T-helper 17 cell (primary cell): ENCODE measurements around the gene PPP1R9A. TPM values are rescaled to one million over a fixed set of nuclear protein-coding genes. Genes with fewer than 3 reads are reported as not detected.

Experiments
- ATAC-seq: fragments of 150-1000 bp; cut with Tn5 transposase; 2 replicates; pipeline ENCODE4 v1.10.0; 2021; ENCODE audit warnings: mild to moderate bottlenecking, moderate library complexity
- DNase-seq, 3 donors: peaks; one replicate each; pipeline versions ENCODE4 v3.0.0 to v3.0.0-alpha.2; 2020 to 2021
- H3K9me3 ChIP-seq: one replicate; pipeline ENCODE4 v1.7.0; 2013; ENCODE audit warnings: low read length, mild to moderate bottlenecking; ENCODE audit not compliant: control insufficient read depth, poor library complexity, severe bottlenecking
- H3K27ac Mint-ChIP-seq: one replicate; pipeline ENCODE4 v1.8.0; 2022; ENCODE audit warnings: mild to moderate bottlenecking, moderate library complexity, mixed read lengths
- H3K27me3 Mint-ChIP-seq: one replicate; pipeline ENCODE4 v1.8.0; 2022; ENCODE audit warnings: mixed read lengths
- H3K36me3 Mint-ChIP-seq: one replicate; pipeline ENCODE4 v1.8.0; 2022; ENCODE audit warnings: low read depth, mixed read lengths
- H3K4me1 Mint-ChIP-seq: one replicate; pipeline ENCODE4 v1.8.0; 2022; ENCODE audit warnings: mild to moderate bottlenecking, mixed read lengths
- H3K4me3 Mint-ChIP-seq: one replicate; pipeline ENCODE4 v1.8.0; 2022; ENCODE audit warnings: mild to moderate bottlenecking, moderate library complexity, mixed read lengths
- total RNA-seq, 4 donors: library from RNA in 2 of 4; stranded (reverse) in 2 of 4; gene quantifications; one replicate each; pipeline ENCODE4 v1.2.3 and lab custom pipeline; 2022 to 2026

The PPP1R9A gene
- total RNA-seq, 2 donors from 2014 or later: 0.02 to 0.08 TPM

DNA sequence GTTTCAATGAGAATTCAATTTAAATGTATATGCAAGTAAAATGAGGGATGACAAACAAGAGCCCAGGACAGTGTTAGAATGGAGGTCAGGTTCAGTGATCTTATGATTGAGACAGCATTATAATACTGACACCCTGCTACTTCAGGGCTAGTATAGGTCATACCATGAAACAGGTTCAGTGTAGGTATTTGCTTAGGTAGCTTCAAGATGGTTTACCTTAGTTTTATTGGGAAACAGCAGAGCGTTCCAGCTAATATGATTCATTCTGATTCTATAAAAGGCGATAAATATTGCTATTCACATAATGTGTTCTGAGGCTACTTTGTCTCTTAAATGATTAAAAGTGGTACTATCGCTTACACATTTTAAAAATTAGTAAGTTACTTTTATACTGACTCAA, 203.3 kb downstream of the PPP1R9A start:
- no peak overlapping the region for H3K27ac Mint-ChIP-seq
- H3K27me3 Mint-ChIP-seq: peaks cover 14% of the 10 kb centered on the region
- no peaks in the 10 kb centered on the region for H3K9me3 ChIP-seq
- no peaks in the 10 kb centered on the region for H3K4me1 Mint-ChIP-seq
- ATAC-seq: no peak
- no peaks in the 10 kb centered on the region for H3K36me3 Mint-ChIP-seq
- DNase-seq: no peak
- no peak overlapping the region for H3K4me3 Mint-ChIP-seq

DNA sequence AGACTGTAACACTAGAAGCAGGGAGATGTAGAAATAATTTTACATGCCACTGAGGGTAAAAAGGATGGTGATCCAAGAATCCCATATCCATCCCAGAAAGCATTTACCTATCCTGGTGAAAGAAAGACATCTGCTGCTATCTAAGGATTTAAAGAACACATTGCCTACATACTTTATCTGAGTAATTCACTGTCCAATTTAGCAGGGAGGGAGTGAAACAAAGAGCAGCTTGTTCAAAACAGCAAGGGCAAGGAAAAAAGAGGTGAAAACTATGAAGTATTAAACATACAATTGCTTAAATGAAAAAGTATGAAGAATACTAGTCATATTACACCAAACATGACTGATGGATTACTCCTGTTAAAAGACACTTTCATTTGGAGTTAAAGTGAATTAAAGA, 206.2 kb downstream of the PPP1R9A start:
- DNase-seq (no peak), ATAC-seq (no peak)
- no peaks in the 10 kb centered on the region for H3K9me3 ChIP-seq
- no peaks in the 10 kb centered on the region for H3K4me1 Mint-ChIP-seq
- H3K27me3 Mint-ChIP-seq: peaks cover 16% of the 10 kb centered on the region
- no peak overlapping the region for H3K27ac Mint-ChIP-seq
- H3K36me3 Mint-ChIP-seq: no peaks in the 10 kb centered on the region
- no peak overlapping the region for H3K4me3 Mint-ChIP-seq

DNA sequence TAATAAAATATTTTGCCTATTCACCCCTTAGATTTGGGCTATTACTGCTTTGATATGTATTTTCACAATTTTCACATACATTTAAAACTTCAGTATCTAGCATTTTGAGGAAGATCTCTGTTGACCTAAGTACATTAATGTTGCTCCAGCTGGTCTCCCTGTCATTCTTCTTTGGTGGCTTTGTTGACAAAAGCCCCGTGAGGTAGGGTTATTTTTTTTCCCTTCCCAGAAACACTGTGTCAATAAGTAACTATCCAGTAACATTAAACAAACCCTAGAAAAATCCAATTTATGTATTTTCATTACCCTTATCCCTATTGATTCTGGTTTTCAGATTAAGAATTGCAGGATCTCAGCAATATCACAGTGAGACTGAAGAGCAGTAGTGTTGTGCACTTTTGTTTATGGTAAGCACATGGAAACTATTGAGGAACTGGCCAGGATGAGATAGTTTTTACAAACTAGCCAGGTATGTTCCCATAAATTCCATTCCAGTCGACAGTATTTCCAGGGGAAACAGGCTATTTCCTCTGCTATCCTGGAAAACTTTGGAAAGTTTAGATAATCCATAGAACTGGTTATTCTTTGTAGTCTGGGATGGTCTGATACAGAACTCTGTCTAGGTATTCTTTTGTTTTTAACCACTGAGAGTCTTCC, 218.8 kb downstream of the PPP1R9A start:
- no peak for ATAC-seq
- Mint-ChIP-seq H3K4me3 (no peak overlapping the region), H3K36me3 (no peaks in the 10 kb centered on the region), H3K27ac (no peak overlapping the region), H3K4me1 (no peaks in the 10 kb centered on the region), H3K27me3 (no peaks in the 10 kb centered on the region)
- H3K9me3 ChIP-seq: no peaks in the 10 kb centered on the region
- DNase-seq: no peak

DNA sequence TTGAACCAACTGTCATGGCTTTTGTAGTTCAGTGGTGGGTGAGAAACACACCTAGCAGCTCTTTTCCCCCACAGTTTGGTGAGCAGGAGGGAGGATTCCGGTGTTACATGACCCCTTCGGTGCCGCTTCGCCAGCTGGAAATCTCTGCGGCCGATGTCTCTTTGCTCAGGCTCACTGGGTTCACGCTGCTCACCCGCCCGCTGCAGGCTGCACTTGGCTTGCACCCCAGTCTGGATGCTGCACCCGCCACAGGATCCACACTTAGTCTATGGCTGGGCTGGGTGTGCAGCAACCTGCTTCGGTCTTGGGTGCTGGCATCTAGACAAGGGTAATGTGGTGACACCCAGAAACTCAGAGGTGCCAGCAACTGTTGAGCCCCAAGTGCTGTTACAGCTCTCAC, 225.1 kb downstream of the PPP1R9A start:
- no peak for ATAC-seq
- no peak for DNase-seq
- H3K4me3 Mint-ChIP-seq: no peak overlapping the region
- no peak overlapping the region for H3K27ac Mint-ChIP-seq
- H3K27me3 Mint-ChIP-seq: no peaks in the 10 kb centered on the region
- H3K36me3 Mint-ChIP-seq: no peaks in the 10 kb centered on the region
- H3K4me1 Mint-ChIP-seq: no peaks in the 10 kb centered on the region
- peaks cover 3% of the 10 kb centered on the region for H3K9me3 ChIP-seq

DNA sequence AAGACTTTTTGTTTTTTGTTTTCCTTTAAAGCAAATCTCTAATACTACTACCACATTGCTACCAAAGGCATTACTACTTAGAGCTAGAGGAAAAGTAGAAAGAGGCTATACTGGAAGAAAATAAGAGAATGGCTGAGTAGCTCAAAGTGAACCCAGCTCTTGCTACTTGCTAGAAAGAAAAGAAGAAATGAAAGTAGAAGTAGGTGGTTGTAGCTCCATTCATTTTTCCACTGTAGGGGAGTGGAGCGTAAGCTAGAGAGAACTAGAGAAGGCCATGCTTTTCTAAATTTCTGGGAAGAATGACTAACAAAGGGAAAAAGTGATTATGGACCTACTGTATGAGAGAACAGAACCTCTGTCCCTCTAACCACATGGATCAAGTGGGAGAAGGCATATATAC, 232.5 kb downstream of the PPP1R9A start:
- ATAC-seq (no peak), DNase-seq (no peak)
- H3K9me3 ChIP-seq: peaks cover 1% of the 10 kb centered on the region
- Mint-ChIP-seq H3K4me3 (no peak overlapping the region), H3K36me3 (no peaks in the 10 kb centered on the region), H3K27ac (no peak overlapping the region), H3K4me1 (no peaks in the 10 kb centered on the region), H3K27me3 (no peaks in the 10 kb centered on the region)

DNA sequence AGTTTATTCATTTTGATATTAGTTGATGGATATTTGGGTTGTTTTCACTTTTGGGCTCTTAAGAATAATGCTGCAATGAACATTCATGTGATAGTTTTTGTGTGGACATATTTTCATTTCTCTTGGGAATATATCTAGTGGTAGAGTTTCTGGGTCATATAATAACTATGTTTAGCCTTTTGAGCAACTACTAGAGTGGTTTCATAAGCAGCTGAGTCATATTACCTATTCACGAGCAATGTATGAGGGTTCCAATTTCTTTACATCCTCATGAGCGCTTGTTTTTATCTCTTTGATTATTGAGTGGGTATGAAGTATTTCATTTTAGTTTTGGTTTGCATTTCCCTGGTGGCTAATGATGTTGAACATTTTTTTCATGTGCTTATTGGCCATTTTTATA, 234.4 kb downstream of the PPP1R9A start:
- no peak for DNase-seq
- no peaks in the 10 kb centered on the region for H3K9me3 ChIP-seq
- Mint-ChIP-seq H3K27me3 (no peaks in the 10 kb centered on the region), H3K36me3 (no peaks in the 10 kb centered on the region), H3K4me3 (no peak overlapping the region), H3K4me1 (no peaks in the 10 kb centered on the region), H3K27ac (no peak overlapping the region)
- ATAC-seq: no peak

DNA sequence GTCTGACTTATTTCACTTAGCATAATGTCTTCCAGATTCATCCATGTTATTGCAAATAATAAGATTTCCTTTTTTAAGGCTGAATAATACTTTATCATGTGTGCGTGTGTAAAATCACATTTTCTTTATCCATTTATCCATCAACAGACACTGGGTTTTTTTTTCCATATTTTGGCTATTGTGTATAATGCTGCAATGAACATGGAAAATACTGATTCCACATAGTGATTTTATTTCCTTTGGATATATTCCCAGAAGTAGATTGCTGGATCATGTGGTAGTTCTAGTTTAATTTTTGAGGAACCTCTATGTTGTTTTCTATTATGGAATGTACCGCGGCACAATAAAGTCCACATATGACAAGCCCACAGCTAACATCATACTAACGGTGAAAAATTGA, 236.9 kb downstream of the PPP1R9A start:
- Mint-ChIP-seq H3K27me3 (no peaks in the 10 kb centered on the region), H3K36me3 (no peaks in the 10 kb centered on the region), H3K4me1 (no peaks in the 10 kb centered on the region), H3K27ac (no peak overlapping the region), H3K4me3 (no peak overlapping the region)
- H3K9me3 ChIP-seq: no peaks in the 10 kb centered on the region
- ATAC-seq (no peak), DNase-seq (no peak)

DNA sequence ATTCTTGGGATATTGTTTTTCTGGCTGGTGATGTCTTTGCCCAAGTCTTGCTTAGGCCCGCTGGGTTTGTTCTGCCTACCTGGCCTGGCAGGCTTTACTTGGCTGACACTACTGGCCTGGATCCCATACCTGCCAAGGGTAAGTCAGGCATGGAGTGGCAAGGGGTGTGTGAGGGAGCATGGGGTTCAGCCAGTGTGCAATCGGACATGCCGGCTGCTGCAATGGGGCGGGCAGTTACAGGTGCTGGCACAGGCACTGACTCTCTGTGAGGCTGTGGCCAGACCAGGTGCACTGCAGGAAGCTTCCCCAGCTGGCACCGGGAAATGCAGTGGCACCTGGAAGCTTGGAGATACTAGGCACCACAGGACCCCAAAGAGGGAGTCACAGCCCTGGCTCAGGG, 248.6 kb downstream of the PPP1R9A start:
- Mint-ChIP-seq H3K4me3 (no peak overlapping the region), H3K36me3 (no peaks in the 10 kb centered on the region), H3K4me1 (no peaks in the 10 kb centered on the region), H3K27me3 (no peaks in the 10 kb centered on the region), H3K27ac (no peak overlapping the region)
- no peaks in the 10 kb centered on the region for H3K9me3 ChIP-seq
- DNase-seq (no peak), ATAC-seq (no peak)

DNA sequence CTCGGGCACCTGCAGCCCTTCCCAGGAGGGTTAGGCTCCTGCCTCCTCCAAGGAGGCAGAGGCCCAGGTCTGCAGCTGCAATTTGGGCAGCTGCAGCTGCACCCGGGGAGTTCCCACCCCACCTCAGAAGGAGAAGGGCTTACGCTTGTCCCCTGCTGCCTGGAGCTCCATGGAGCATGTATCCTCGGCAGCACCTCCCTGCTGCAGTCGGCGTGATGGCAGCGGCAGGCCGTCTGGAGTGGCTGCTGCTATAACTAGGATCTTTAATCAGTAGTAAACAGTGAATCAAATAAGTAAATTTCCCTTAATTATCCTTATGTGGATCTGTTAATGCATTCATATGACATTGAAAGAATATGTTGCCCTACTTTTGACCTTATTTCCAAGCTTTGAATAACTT, 250.0 kb downstream of the PPP1R9A start:
- no peaks in the 10 kb centered on the region for H3K36me3 Mint-ChIP-seq
- H3K27me3 Mint-ChIP-seq: no peaks in the 10 kb centered on the region
- no peak overlapping the region for H3K27ac Mint-ChIP-seq
- no peaks in the 10 kb centered on the region for H3K4me1 Mint-ChIP-seq
- H3K4me3 Mint-ChIP-seq: no peak overlapping the region
- ATAC-seq (no peak), DNase-seq (no peak)
- no peaks in the 10 kb centered on the region for H3K9me3 ChIP-seq

DNA sequence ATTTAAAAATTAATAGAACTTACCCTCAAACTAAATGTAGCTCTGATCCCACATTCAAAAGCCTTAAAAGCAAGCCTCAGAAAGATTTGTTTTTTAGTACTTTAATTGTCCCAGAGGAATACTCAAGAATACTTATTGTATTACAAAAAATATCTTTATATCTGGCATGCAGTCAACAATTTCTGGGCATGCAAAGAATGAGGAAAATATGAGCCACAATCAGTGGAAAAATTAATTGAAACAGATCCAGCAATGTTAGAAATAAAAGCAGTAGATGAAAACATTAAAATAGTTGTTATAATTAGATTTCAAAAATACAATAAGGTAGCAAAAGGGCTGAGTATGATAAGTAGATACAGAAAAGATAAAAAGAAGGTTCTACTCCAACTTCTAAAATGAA, 262.3 kb downstream of the PPP1R9A start:
- DNase-seq: no peak
- Mint-ChIP-seq H3K4me1 (no peaks in the 10 kb centered on the region), H3K27me3 (peaks cover 8% of the 10 kb centered on the region), H3K27ac (no peak overlapping the region), H3K36me3 (no peaks in the 10 kb centered on the region), H3K4me3 (no peak overlapping the region)
- ATAC-seq: no peak
- no peaks in the 10 kb centered on the region for H3K9me3 ChIP-seq

DNA sequence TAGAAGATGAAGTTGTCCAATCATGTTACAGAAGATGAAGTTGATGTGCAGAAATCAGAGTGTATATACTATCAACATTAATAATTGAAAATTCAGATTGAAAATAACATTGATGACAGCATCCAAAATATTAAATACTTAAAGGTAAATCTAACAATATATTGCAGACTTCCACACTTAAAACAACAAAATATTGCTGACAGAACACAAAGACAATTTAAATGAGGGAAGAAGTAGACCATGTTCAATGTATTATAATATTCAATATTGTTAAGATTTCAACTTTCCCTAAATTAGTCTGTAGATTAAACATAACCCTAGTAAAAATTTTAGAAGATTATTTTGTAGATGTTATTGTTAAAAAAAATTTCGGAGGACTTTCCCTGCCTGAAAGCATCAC, 265.0 kb downstream of the PPP1R9A start:
- ATAC-seq: no peak

DNA sequence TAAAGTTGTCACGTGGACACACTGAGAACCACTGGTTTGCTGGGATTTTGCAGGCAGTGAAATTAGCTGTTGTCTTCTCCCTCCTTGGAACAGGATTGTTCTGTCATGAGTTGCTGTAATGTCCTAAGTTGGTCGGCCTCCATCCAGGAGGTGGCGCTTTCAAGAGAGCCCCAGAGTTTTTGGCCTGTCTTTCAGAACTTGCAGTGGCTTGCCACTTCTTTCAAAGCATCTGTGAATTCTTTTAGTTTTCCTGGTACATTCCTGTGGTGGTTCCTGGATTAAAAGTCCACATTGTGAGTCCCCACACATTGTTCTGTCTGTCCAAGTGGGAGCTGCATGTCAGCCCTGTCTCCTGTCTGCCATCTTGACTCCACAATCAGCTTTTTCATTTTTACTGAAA, 283.1 kb downstream of the PPP1R9A start:
- H3K27ac Mint-ChIP-seq: no peak overlapping the region
- peaks cover 2% of the 10 kb centered on the region for H3K36me3 Mint-ChIP-seq
- H3K9me3 ChIP-seq: no peaks in the 10 kb centered on the region
- H3K4me3 Mint-ChIP-seq: no peak overlapping the region
- ATAC-seq (no peak), DNase-seq (no peak)
- no peaks in the 10 kb centered on the region for H3K4me1 Mint-ChIP-seq
- H3K27me3 Mint-ChIP-seq: no peaks in the 10 kb centered on the region

More for the DNA sequence above, 265.0 kb downstream of the PPP1R9A start:
- DNase-seq: no peak
- no peaks in the 10 kb centered on the region for H3K36me3 Mint-ChIP-seq
- no peak overlapping the region for H3K4me3 Mint-ChIP-seq
- H3K9me3 ChIP-seq: no peaks in the 10 kb centered on the region
- no peaks in the 10 kb centered on the region for H3K4me1 Mint-ChIP-seq
- H3K27me3 Mint-ChIP-seq: peaks cover 8% of the 10 kb centered on the region
- no peak overlapping the region for H3K27ac Mint-ChIP-seq

DNA sequence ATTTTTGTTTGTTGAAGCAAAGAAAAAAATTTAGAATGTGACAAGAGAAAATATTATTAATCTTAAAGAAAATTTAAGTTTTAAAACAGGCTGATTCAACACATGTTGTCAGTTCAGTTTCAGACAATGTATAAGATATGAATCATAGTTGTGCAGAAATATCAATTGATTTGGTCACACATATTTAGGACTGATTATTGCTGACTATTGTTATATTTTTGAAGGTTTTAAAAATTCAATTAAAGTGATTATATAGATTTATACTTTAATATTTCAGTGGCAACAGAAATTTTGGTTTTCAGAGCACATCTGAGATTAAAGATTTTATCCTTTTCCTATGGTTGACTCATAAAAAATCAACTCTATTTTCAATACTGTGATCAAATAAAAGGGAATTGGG, 284.4 kb downstream of the PPP1R9A start:
- DNase-seq (no peak), ATAC-seq (no peak)
- peaks cover 2% of the 10 kb centered on the region for H3K36me3 Mint-ChIP-seq
- no peaks in the 10 kb centered on the region for H3K9me3 ChIP-seq
- no peak overlapping the region for H3K27ac Mint-ChIP-seq
- H3K4me1 Mint-ChIP-seq: no peaks in the 10 kb centered on the region
- H3K4me3 Mint-ChIP-seq: no peak overlapping the region
- no peaks in the 10 kb centered on the region for H3K27me3 Mint-ChIP-seq

DNA sequence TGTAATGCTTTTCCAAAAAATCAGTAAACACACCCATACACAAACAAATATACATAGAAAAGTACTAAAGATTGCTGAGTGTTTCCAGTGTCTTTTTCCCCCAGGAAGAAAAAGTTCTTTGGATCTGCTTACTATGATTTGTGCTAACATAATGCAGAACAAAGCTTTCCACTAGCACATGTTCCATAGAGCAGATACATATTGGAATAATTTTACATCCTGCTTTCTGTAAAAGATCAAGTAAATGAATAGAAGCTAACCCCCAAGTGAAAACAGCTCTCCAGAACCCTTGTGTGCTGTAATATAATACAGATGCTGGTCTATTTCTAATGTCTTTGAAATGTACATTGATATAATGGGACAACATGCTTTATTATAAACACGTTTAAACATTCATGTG, 291.5 kb downstream of the PPP1R9A start:
- ATAC-seq: no peak
- H3K27ac Mint-ChIP-seq: no peak overlapping the region
- H3K4me1 Mint-ChIP-seq: no peaks in the 10 kb centered on the region
- H3K9me3 ChIP-seq: no peaks in the 10 kb centered on the region
- peaks cover 6% of the 10 kb centered on the region for H3K27me3 Mint-ChIP-seq
- no peak for DNase-seq
- H3K36me3 Mint-ChIP-seq: no peaks in the 10 kb centered on the region
- no peak overlapping the region for H3K4me3 Mint-ChIP-seq
